GM18498 (cell line): Measurements from ENCODE around the gene BTC.
A peak's percentile ranks its signal among the peaks of the same experiment; 100 is the strongest.
"Not testable (repeated sequence)": the region's sequence is repeated elsewhere in the genome, so short reads cannot be mapped to it uniquely, and the experiment has no call there.

Experiments used
- ATAC-seq: cut with Tn5 transposase; IDR thresholded peaks from one replicate; pipeline ENCODE4 v1.9.1; 2021; ENCODE audit warnings: mild to moderate bottlenecking, moderate library complexity; ENCODE audit not compliant: unreplicated experiment

The BTC gene

GRCh38 chr4:74794382-74795010 lies at the start of gene BTC:
TSS of gene BTC (minus strand) at chr4:74794523. CDS start at chr4:74794325, 198 bp downstream.
- ATAC-seq = no peak

GRCh38 chr4:74840936-74841509 lies 46.7 kb upstream of the BTC start:
- no peak for ATAC-seq

- ATAC-seq = no peak
Measured at GRCh38 chr4:74838746-74839370, 44.5 kb upstream of the BTC start.

- no peak for ATAC-seq
Measured at GRCh38 chr4:74830928-74831327, 36.6 kb upstream of the BTC start.

GRCh38 chr4:74823194-74823593 lies 28.9 kb upstream of the BTC start:
- ATAC-seq = peak; percentile 59

- no peak for ATAC-seq
Measured at GRCh38 chr4:74822603-74823002, 28.3 kb upstream of the BTC start.

GRCh38 chr4:74821541-74821940 lies 27.2 kb upstream of the BTC start:
- no peak for ATAC-seq

- no peak for ATAC-seq
Measured at GRCh38 chr4:74814052-74814451, 19.7 kb upstream of the BTC start.

- not testable (repeated sequence) for ATAC-seq
Measured at GRCh38 chr4:74812056-74812455, 17.7 kb upstream of the BTC start.

GRCh38 chr4:74805601-74806000 lies 11.3 kb upstream of the BTC start:
- ATAC-seq = no peak

- ATAC-seq = no peak
Measured at GRCh38 chr4:74800310-74800709, 6.0 kb upstream of the BTC start.

- no peak for ATAC-seq
Measured at GRCh38 chr4:74796631-74797030, 2.3 kb upstream of the BTC start.

GRCh38 chr4:74793757-74794381 lies 454 bp downstream of the BTC start:
- ATAC-seq = no peak

GRCh38 chr4:74790652-74791051 lies 3.7 kb downstream of the BTC start:
- no peak for ATAC-seq

GRCh38 chr4:74789518-74789917 lies 4.8 kb downstream of the BTC start:
- no peak for ATAC-seq

GRCh38 chr4:74777531-74777930 lies 16.8 kb downstream of the BTC start:
- no peak for ATAC-seq

- no peak for ATAC-seq
Measured at GRCh38 chr4:74772783-74773182, 21.5 kb downstream of the BTC start.

- no peak for ATAC-seq
Measured at GRCh38 chr4:74772106-74772505, 22.2 kb downstream of the BTC start.

- ATAC-seq = no peak
Measured at GRCh38 chr4:74770226-74770910, 24.0 kb downstream of the BTC start.

GRCh38 chr4:74768857-74769525 lies 25.3 kb downstream of the BTC start:
- peak; percentile 69 for ATAC-seq

GRCh38 chr4:74764119-74764518 lies 30.2 kb downstream of the BTC start:
- ATAC-seq = no peak
